GM19467 (cell line): ENCODE measurements around the gene PTPN22.

ENCODE experiments used
- ATAC-seq: cut with Tn5 transposase; IDR thresholded peaks from one replicate; pipeline ENCODE4 v1.9.1; 2021; ENCODE audit warnings: mild to moderate bottlenecking, moderate library complexity; ENCODE audit not compliant: unreplicated experiment

The PTPN22 gene

GRCh38 chr1:113804421-113805255 is 66.9 kb downstream of the PTPN22 start:
- no peak for ATAC-seq

GRCh38 chr1:113802367-113803007 is 69.0 kb downstream of the PTPN22 start:
- no peak for ATAC-seq

GRCh38 chr1:113800487-113800886 is 71.0 kb downstream of the PTPN22 start:
- no peak for ATAC-seq

- ATAC-seq: no peak
Observed at GRCh38 chr1:113797472-113797871, 74.0 kb downstream of the PTPN22 start.

- ATAC-seq: peak; percentile 68
Observed at GRCh38 chr1:113793878-113794834, 77.4 kb downstream of the PTPN22 start.

GRCh38 chr1:113792986-113793385 is 78.5 kb downstream of the PTPN22 start:
- no peak for ATAC-seq

GRCh38 chr1:113792471-113792870 is 79.0 kb downstream of the PTPN22 start:
- ATAC-seq: no peak

- ATAC-seq: no peak
Observed at GRCh38 chr1:113788802-113789201, 82.7 kb downstream of the PTPN22 start.

- no peak for ATAC-seq
Observed at GRCh38 chr1:113787663-113788062, 83.8 kb downstream of the PTPN22 start.

GRCh38 chr1:113786069-113786468 is 85.4 kb downstream of the PTPN22 start:
- no peak for ATAC-seq

GRCh38 chr1:113784104-113784779 is 87.3 kb downstream of the PTPN22 start:
- peak; percentile 66 for ATAC-seq

- peak; percentile 82 for ATAC-seq
Observed at GRCh38 chr1:113783254-113784103, 88.0 kb downstream of the PTPN22 start.

- ATAC-seq: no peak
Observed at GRCh38 chr1:113782406-113782805, 89.1 kb downstream of the PTPN22 start.

GRCh38 chr1:113780374-113781146 is 91.0 kb downstream of the PTPN22 start:
- ATAC-seq: no peak

- ATAC-seq: no peak
Observed at GRCh38 chr1:113779542-113779941, 92.0 kb downstream of the PTPN22 start.

- no peak for ATAC-seq
Observed at GRCh38 chr1:113777561-113777960, 94.0 kb downstream of the PTPN22 start.

- ATAC-seq: no peak
Observed at GRCh38 chr1:113770031-113770430, 101.5 kb downstream of the PTPN22 start.

- no peak for ATAC-seq
Observed at GRCh38 chr1:113769601-113769970, 101.9 kb downstream of the PTPN22 start.
